ENCODE results near the gene SPTBN1.
A peak's percentile ranks its signal among the peaks of the same experiment; 100 is the strongest.

Gene SPTBN1

DNA sequence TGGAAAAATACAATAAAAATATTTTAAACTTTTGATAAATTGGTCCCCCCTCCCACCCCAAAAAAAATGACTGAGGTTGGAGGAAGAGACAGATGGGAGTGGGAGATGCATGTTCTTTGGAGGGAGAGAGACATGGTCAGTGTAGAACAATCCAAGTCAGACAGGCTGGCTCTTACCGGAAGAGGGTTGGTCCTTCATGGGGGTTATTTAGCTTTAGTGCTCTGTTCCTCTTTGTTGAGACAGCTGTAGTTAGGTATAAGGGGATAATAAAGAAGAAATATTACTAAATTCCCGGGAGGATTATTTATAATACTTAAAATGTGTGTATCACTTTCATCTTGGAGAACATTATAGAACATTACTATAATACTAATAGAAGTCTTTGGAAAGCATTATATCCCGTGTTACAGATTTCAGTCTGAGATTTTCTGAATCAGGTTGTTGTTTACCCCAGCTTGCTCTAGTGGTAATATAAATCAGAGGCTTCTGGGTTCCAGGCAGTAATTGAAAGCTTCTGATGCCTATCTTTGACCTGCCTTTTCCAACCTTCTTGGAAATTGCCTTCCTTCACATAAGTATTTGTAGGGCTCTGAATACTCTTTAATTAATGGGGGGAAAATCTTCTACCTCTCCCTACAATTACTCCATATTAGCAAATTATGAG lies 87.7 kb downstream of the SPTBN1 start:
- H3K4me1 Mint-ChIP-seq: peaks cover 45% of the 10 kb centered on the region
- no peaks in the 10 kb centered on the region for H3K36me3 Mint-ChIP-seq (ENCODE audit: low read depth)
- TF ChIP-seq, protein P1, sequence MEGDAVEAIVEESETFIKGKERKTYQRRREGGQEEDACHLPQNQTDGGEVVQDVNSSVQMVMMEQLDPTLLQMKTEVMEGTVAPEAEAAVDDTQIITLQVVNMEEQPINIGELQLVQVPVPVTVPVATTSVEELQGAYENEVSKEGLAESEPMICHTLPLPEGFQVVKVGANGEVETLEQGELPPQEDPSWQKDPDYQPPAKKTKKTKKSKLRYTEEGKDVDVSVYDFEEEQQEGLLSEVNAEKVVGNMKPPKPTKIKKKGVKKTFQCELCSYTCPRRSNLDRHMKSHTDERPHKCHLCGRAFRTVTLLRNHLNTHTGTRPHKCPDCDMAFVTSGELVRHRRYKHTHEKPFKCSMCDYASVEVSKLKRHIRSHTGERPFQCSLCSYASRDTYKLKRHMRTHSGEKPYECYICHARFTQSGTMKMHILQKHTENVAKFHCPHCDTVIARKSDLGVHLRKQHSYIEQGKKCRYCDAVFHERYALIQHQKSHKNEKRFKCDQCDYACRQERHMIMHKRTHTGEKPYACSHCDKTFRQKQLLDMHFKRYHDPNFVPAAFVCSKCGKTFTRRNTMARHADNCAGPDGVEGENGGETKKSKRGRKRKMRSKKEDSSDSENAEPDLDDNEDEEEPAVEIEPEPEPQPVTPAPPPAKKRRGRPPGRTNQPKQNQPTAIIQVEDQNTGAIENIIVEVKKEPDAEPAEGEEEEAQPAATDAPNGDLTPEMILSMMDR (IDR thresholded peaks at IDR 0.05): no peak
- no peak for DNase-seq
- no peaks in the 10 kb centered on the region for H3K27me3 Mint-ChIP-seq (ENCODE audit: low read depth, poor library complexity)
- peak overlapping the region; percentile 55 for H3K27ac Mint-ChIP-seq
- no peaks in the 10 kb centered on the region for H3K9me3 Mint-ChIP-seq
- no peak overlapping the region for H3K4me3 Mint-ChIP-seq

DNA sequence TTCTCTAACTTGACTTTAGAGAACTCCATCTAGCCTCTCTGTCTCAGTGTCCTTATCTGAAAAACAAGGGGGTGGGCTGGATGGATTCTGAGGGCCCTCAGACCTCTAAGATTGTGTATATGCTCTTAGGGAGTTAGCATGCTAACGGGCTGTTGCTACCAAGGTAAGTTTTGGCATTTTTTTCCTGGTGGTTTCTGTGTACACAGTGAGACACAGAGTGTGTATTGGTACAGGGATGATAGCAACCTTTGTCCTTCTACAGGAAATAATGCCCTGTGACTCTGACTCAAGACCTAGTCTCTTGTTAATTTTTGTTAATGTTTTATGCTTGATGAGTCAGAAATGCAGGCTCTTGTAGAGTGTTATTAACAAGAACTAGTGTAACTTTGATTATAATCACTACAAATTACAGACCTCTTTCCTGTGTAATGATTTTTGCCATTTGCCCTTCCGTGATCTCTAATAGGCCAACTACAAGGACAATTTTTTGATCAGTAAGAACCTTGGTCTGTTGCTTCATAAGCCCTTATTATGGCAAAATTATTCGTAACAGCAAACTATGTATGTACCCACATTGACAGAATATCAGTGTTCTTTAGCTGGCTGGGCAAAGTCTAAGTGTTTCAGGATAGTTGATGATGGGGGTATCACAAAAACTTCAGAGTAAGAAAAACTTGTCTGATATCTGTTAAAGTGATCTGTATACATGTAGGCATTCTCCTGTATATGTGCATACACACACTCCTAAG lies 89.7 kb downstream of the SPTBN1 start:
- Mint-ChIP-seq H3K27ac (no peak overlapping the region), H3K4me3 (no peak overlapping the region), H3K27me3 (ENCODE audit: low read depth, poor library complexity) (no peaks in the 10 kb centered on the region), H3K36me3 (ENCODE audit: low read depth) (no peaks in the 10 kb centered on the region), H3K4me1 (peaks cover 38% of the 10 kb centered on the region), H3K9me3 (no peaks in the 10 kb centered on the region)
- TF ChIP-seq, protein P1 (IDR thresholded peaks at IDR 0.05): no peak
- DNase-seq: no peak

DNA sequence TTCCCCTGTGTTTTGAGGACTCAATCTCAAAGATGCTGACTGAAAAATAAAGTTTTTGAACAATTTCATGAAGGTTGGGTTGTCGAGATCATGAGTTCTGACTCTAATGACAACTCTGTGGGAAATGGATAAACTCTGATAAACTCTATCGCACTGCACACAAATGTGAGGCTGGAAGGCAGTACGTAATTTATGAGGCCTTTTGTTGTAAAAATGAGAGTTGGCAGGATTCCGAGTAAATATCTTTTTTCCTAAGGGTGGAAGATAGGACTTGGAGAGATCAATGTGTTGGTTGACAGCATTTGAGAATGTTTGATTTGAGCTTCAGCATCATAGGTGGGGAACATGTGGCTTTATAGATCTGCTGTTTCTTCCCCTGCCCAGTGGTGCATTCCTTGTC lies 90.4 kb downstream of the SPTBN1 start:
- H3K27me3 Mint-ChIP-seq (ENCODE audit: low read depth, poor library complexity): no peaks in the 10 kb centered on the region
- no peak overlapping the region for H3K4me3 Mint-ChIP-seq
- peak overlapping the region; percentile 28 for H3K27ac Mint-ChIP-seq
- peaks cover 31% of the 10 kb centered on the region for H3K4me1 Mint-ChIP-seq
- no peaks in the 10 kb centered on the region for H3K36me3 Mint-ChIP-seq (ENCODE audit: low read depth)
- TF ChIP-seq, protein P1 (IDR thresholded peaks at IDR 0.05): no peak
- DNase-seq: no peak
- no peaks in the 10 kb centered on the region for H3K9me3 Mint-ChIP-seq

DNA sequence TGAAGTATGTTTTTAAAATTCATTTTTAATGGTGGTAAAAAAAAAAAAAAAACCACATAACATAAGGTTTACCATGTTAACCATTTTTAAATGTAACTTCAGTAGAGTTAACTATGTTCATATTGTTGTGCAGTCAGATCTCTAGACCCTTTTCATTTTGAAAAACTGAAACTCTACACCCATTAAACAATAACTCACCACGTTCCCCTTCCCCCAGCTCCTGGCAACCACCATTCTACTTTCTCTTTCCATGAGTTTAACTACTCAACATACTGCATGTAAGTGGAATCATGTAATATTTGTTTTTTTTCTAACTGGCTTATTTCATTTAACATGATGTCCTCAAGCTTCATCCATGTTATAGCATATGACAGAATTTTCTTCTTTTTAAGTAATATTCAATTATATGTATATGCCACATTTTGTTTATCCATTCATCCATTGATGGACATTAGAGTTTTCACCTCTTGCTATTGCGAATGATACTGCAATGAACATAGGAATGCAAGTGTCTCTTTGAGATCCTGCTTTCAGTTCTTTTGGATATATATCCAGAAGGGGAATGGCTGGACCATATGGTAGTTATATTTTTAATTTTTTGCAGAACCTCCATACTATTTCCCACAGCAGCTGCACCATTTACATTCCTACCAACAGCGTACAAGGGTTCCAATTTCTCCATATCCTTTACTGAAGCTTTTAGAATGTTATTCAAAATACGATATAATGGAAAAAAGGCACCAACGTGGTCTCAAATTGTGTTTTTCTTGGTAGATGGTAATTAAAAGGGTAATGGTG lies 91.0 kb downstream of the SPTBN1 start:
- peaks cover 28% of the 10 kb centered on the region for H3K4me1 Mint-ChIP-seq
- no peak overlapping the region for H3K4me3 Mint-ChIP-seq
- H3K9me3 Mint-ChIP-seq: no peaks in the 10 kb centered on the region
- TF ChIP-seq, protein P1 (IDR thresholded peaks at IDR 0.05): no peak
- H3K27me3 Mint-ChIP-seq (ENCODE audit: low read depth, poor library complexity): no peaks in the 10 kb centered on the region
- DNase-seq: no peak
- no peak overlapping the region for H3K27ac Mint-ChIP-seq
- H3K36me3 Mint-ChIP-seq (ENCODE audit: low read depth): no peaks in the 10 kb centered on the region

DNA sequence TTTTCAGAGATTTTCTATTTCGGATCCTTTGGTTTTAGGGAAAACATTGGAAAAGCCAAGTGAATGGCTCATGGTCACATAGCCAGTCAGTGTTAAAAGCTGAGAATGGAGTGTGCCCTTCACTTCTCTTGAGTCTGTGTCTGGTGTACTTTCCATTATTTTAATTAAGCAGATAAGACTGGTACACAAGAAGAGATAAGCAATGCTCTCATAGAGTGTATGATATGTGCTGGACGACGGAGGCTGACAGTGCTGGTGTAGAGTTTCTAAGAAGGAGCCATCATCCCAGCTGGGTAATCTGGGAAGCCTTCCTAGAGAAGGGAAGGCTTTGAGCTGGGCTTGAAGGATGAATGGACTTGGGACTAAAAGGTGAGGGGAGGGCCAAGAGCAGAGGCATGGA lies 93.3 kb downstream of the SPTBN1 start:
- Mint-ChIP-seq H3K4me1 (peaks cover 5% of the 10 kb centered on the region), H3K9me3 (no peaks in the 10 kb centered on the region), H3K27me3 (ENCODE audit: low read depth, poor library complexity) (no peaks in the 10 kb centered on the region), H3K27ac (no peak overlapping the region), H3K4me3 (no peak overlapping the region), H3K36me3 (ENCODE audit: low read depth) (no peaks in the 10 kb centered on the region)
- DNase-seq: no peak
- TF ChIP-seq, protein P1 (IDR thresholded peaks at IDR 0.05): no peak

All from nephron progenitor cell (in vitro differentiated cells).